ENCODE measurements around the gene RPGRIP1.

The RPGRIP1 gene

GRCh38 chr14:21238823-21239518 lies 40.9 kb upstream of the RPGRIP1 start:
- H3K36me3 ChIP-seq = peaks cover 89% of the 10 kb centered on the region
- H3K27ac ChIP-seq = no peak overlapping the region
- no peaks in the 10 kb centered on the region for H3K27me3 ChIP-seq (ENCODE audit: insufficient read depth, low read depth, severe bottlenecking)
- no peak for TF ChIP-seq CTCF (IDR thresholded peaks at IDR 0.05; ENCODE audit: low read depth, low read length)
- H3K9me3 ChIP-seq (ENCODE audit: severe bottlenecking) = no peaks in the 10 kb centered on the region
- H3K4me3 ChIP-seq (ENCODE audit: low read depth, low read length) = no peak overlapping the region
- DNase-seq = no peak

- no peaks in the 10 kb centered on the region for H3K9me3 ChIP-seq (ENCODE audit: severe bottlenecking)
- no peaks in the 10 kb centered on the region for H3K27me3 ChIP-seq (ENCODE audit: insufficient read depth, low read depth, severe bottlenecking)
- H3K27ac ChIP-seq = no peak overlapping the region
- no peak for TF ChIP-seq CTCF (IDR thresholded peaks at IDR 0.05; ENCODE audit: low read depth, low read length)
- no peak overlapping the region for H3K4me3 ChIP-seq (ENCODE audit: low read depth, low read length)
- peaks cover 88% of the 10 kb centered on the region for H3K36me3 ChIP-seq
- no peak for DNase-seq
These were observed 39.5 kb upstream of the RPGRIP1 start for GRCh38 chr14:21240417-21240816.

GRCh38 chr14:21241218-21241819 lies 38.6 kb upstream of the RPGRIP1 start:
- H3K4me3 ChIP-seq (ENCODE audit: low read depth, low read length) = no peak overlapping the region
- TF ChIP-seq CTCF (IDR thresholded peaks at IDR 0.05; ENCODE audit: low read depth, low read length) = no peak
- H3K27ac ChIP-seq = no peak overlapping the region
- no peaks in the 10 kb centered on the region for H3K27me3 ChIP-seq (ENCODE audit: insufficient read depth, low read depth, severe bottlenecking)
- H3K9me3 ChIP-seq (ENCODE audit: severe bottlenecking) = no peaks in the 10 kb centered on the region
- H3K36me3 ChIP-seq = peaks cover 88% of the 10 kb centered on the region
- no peak for DNase-seq

GRCh38 chr14:21244544-21244943 lies 35.3 kb upstream of the RPGRIP1 start:
- no peak overlapping the region for H3K27ac ChIP-seq
- H3K9me3 ChIP-seq (ENCODE audit: severe bottlenecking) = no peaks in the 10 kb centered on the region
- peaks cover 85% of the 10 kb centered on the region for H3K36me3 ChIP-seq
- H3K27me3 ChIP-seq (ENCODE audit: insufficient read depth, low read depth, severe bottlenecking) = no peaks in the 10 kb centered on the region
- no peak for DNase-seq
- TF ChIP-seq CTCF (IDR thresholded peaks at IDR 0.05; ENCODE audit: low read depth, low read length) = no peak
- H3K4me3 ChIP-seq (ENCODE audit: low read depth, low read length) = no peak overlapping the region

GRCh38 chr14:21245813-21246212 lies 34.1 kb upstream of the RPGRIP1 start:
- TF ChIP-seq CTCF (IDR thresholded peaks at IDR 0.05; ENCODE audit: low read depth, low read length) = no peak
- no peak overlapping the region for H3K27ac ChIP-seq
- no peaks in the 10 kb centered on the region for H3K27me3 ChIP-seq (ENCODE audit: insufficient read depth, low read depth, severe bottlenecking)
- no peaks in the 10 kb centered on the region for H3K9me3 ChIP-seq (ENCODE audit: severe bottlenecking)
- H3K4me3 ChIP-seq (ENCODE audit: low read depth, low read length) = no peak overlapping the region
- peaks cover 85% of the 10 kb centered on the region for H3K36me3 ChIP-seq
- no peak for DNase-seq
